OCI-LY7 (cell line): Measurements from ENCODE around the gene ID3. TPM values are rescaled to one million over a fixed set of nuclear protein-coding genes. Genes with fewer than 3 reads are reported as not detected.

Source experiments
- BruUV-seq: library from RNA; stranded (reverse); fragments of 400-500 nt; replicated peaks from 2 replicates; lab custom pipeline; 2021; lab: Mats Ljungman, UMichigan
- CTCF ChIA-PET: fragments of 300-600 bp; sonication (Branson Sonifier 250); formaldehyde crosslinking; loops from one replicate; lab custom pipeline; 2022; ENCODE audit warnings: antibody characterized with exemption; ENCODE audit not compliant: unreplicated experiment; lab: Charles Lee
- POLR2A ChIA-PET: fragments of 300-600 bp; sonication (Branson Sonifier 250); formaldehyde crosslinking; loops from one replicate; lab custom pipeline; 2022; ENCODE audit warnings: antibody characterized with exemption; lab: Charles Lee
- DNase-seq: peaks from one replicate; pipeline ENCODE4 v3.0.0-alpha.2; 2015; ENCODE audit warnings: low spot score
- H2AFZ ChIP-seq: fragments of 200-600 bp; sonication (generic), shearing (Covaris generic); 2 replicates; pipeline ENCODE4 v1.6.1; 2014; ENCODE audit warnings: mild to moderate bottlenecking, antibody characterized with exemption, low read length, moderate library complexity
- H3K27ac ChIP-seq: fragments of 200-600 bp; sonication (generic); 2 replicates; pipeline ENCODE4 v1.5.1; 2014; ENCODE audit warnings: mixed run types, low read depth, mild to moderate bottlenecking, moderate library complexity, low read length, inconsistent platforms; ENCODE audit not compliant: poor library complexity, severe bottlenecking
- H3K36me3 ChIP-seq: fragments of 200-600 bp; sonication (generic); 2 replicates; pipeline ENCODE4 v1.6.1; 2014; ENCODE audit warnings: mild to moderate bottlenecking, antibody characterized with exemption, low read length, moderate library complexity, mixed read lengths; ENCODE audit not compliant: insufficient read depth
- H3K4me1 ChIP-seq: fragments of 200-600 bp; sonication (generic); 2 replicates; pipeline ENCODE4 v1.5.1; 2014; ENCODE audit warnings: mild to moderate bottlenecking, low read length; ENCODE audit not compliant: insufficient read depth, poor library complexity, severe bottlenecking
- H3K4me2 ChIP-seq: fragments of 200-600 bp; sonication (generic); 2 replicates; pipeline ENCODE4 v1.6.1; 2014; ENCODE audit warnings: mild to moderate bottlenecking, low read length
- H3K4me3 ChIP-seq: fragments of 200-600 bp; sonication (generic); 2 replicates; pipeline ENCODE4 v1.5.1; 2014; ENCODE audit warnings: mild to moderate bottlenecking, low read depth, low read length; ENCODE audit not compliant: poor library complexity, severe bottlenecking
- H3K79me2 ChIP-seq: fragments of 200-600 bp; sonication (generic); 2 replicates; pipeline ENCODE4 v1.6.1; 2016; ENCODE audit warnings: low read depth, mild to moderate bottlenecking, low read length, moderate library complexity, mixed read lengths; ENCODE audit not compliant: insufficient read depth
- H3K9me2 ChIP-seq: fragments of 200-600 bp; sonication (generic); 2 replicates; pipeline ENCODE4 v1.6.1; 2016; ENCODE audit warnings: mild to moderate bottlenecking, low read length, mixed read lengths; ENCODE audit not compliant: insufficient read depth
- H3K9me3 ChIP-seq: fragments of 200-600 bp; sonication (generic); 2 replicates; pipeline ENCODE4 v1.6.1; 2014; ENCODE audit warnings: mild to moderate bottlenecking, mixed run types, low read length, mixed read lengths
- H4K20me1 ChIP-seq: fragments of 200-600 bp; sonication (generic); 2 replicates; pipeline ENCODE4 v1.6.1; 2014; ENCODE audit warnings: mild to moderate bottlenecking, antibody characterized with exemption, low read length, moderate library complexity, mixed read lengths; ENCODE audit not compliant: insufficient read depth
- EZH2phosphoT487 ChIP-seq: fragments of 200-600 bp; sonication (generic); IDR thresholded peaks from 2 replicates; pipeline ENCODE4 v1.6.1; 2018; ENCODE audit warnings: low read depth, borderline replicate concordance, mild to moderate bottlenecking, mixed run types, antibody characterized with exemption, low read length, moderate library complexity, mixed read lengths
- intact Hi-C: fragments of 100-400 bp; cut with micrococcal nuclease; formaldehyde crosslinking; loops from one replicate; pipeline ENCODE4 v1.10.0; 2022; ENCODE audit not compliant: unreplicated experiment
- total RNA-seq, 2 experiments: library from RNA; depleted of rRNA in 1 of 2; stranded (reverse); fragments of >200 nt in 1 of 2; shearing (Covaris generic) in 1 of 2; gene quantifications; 2 replicates each; pipeline ENCODE4 v1.2.3, GENCODE V29; 2014 to 2022
- TF ChIP-seq, protein P1 (sequence below): fragments of 200-600 bp; sonication (generic); conservative IDR thresholded peaks from 2 replicates; pipeline ENCODE4 v1.5.1; 2014; ENCODE audit warnings: mild to moderate bottlenecking, antibody characterized with exemption, low read length, moderate library complexity, mixed read lengths

ID3 gene
- total RNA-seq, 2 experiments from 2014 or later = 629 to 1,658 TPM

DNA sequence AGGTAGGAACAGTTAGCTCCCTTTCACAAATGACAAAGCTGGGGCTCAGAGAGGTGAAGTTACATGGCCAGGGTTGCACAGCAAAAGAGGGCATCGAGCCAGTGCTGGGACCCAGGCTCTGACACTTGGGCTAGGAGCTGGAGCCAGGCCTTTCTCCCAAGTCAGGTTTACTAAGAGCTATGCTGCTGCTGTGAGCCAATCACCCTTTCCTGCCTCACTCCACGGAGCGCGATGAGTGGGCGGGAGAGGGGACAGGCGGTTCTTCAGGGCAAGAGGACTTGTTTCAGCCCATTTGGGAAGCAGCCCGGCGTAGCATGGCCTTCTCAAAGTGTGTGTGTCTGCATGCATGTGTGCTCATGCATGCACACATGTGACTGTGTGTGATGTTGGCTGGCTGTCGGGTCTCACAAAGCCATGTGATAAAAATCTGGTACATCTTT is 10.6 kb downstream of the ID3 start:
- POLR2A ChIA-PET = interaction anchor here (0.6 to 1.4 kb wide), 11 partner anchors 11 to 116 kb away, joined by 3 to 7 read pairs (median 3); partner anchors contain the start of gene E2F2
- H3K4me3 ChIP-seq = no peak overlapping the region
- CTCF ChIA-PET = interaction anchor here (0.6 to 1.1 kb wide), 2 partner anchors 84 to 89 kb away, joined by 4 to 5 read pairs; no protein-coding TSS in a partner anchor
- no peaks in the 10 kb centered on the region for H3K9me3 ChIP-seq
- no TSS peak for BruUV-seq
- peaks cover 6% of the 10 kb centered on the region; the same call in 1 of the 2 replicates for H3K79me2 ChIP-seq
- H4K20me1 ChIP-seq = no peaks in the 10 kb centered on the region
- intact Hi-C loops = no loop called here
- H3K4me2 ChIP-seq = peak overlapping the region; percentile 47; the same call in 1 of the 2 replicates
- no peaks in the 10 kb centered on the region for H3K36me3 ChIP-seq
- no peak for DNase-seq
- TF ChIP-seq, protein P1, sequence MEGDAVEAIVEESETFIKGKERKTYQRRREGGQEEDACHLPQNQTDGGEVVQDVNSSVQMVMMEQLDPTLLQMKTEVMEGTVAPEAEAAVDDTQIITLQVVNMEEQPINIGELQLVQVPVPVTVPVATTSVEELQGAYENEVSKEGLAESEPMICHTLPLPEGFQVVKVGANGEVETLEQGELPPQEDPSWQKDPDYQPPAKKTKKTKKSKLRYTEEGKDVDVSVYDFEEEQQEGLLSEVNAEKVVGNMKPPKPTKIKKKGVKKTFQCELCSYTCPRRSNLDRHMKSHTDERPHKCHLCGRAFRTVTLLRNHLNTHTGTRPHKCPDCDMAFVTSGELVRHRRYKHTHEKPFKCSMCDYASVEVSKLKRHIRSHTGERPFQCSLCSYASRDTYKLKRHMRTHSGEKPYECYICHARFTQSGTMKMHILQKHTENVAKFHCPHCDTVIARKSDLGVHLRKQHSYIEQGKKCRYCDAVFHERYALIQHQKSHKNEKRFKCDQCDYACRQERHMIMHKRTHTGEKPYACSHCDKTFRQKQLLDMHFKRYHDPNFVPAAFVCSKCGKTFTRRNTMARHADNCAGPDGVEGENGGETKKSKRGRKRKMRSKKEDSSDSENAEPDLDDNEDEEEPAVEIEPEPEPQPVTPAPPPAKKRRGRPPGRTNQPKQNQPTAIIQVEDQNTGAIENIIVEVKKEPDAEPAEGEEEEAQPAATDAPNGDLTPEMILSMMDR = no peak
- TF ChIP-seq EZH2phosphoT487 = no peak
- H3K4me1 ChIP-seq = peaks cover 95% of the 10 kb centered on the region
- peak overlapping the region; percentile 20; the same call in 1 of the 2 replicates for H2AFZ ChIP-seq
- H3K9me2 ChIP-seq = no peaks in the 10 kb centered on the region
- peak overlapping the region; percentile 84 for H3K27ac ChIP-seq

DNA sequence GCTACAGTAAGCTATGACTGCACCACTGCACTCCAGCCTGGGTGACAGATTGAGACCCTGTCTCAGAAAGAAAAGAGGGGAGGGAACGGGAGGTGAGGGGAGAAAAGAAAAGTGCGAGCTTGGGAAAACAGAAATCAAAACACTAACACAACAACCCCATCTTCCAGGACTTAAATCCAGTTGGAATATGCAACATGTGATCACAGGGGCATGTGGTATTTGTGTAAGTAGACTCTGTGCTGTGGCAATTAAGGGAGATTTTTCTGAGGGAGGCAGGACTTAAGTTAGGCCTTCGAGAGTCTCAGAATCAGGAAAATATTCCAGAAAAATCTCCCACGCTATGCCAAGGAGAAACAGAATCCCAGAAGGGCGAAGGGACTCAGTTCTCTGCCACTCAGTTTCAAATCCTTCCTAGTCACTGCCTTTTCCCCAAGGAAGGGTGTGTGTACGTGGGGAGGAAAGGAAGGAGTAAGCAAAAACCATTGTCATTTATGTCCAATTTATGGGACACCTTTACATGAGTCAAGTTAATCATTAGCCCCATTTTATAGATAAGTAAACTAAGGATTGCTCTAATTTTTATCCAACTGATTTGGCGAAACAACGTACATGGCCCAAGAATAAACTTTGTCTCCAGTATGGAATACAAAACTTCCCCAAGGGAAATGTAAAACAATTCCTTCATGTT is 12.3 kb downstream of the ID3 start:
- no peaks in the 10 kb centered on the region for H3K79me2 ChIP-seq
- DNase-seq = no peak
- ChIA-PET CTCF (interaction anchor here (0.9 to 3.6 kb wide), 4 partner anchors 48 to 118 kb away, joined by 3 to 35 read pairs (median 3); no protein-coding TSS in a partner anchor), POLR2A (interaction anchor here (0.7 to 2.6 kb wide), 8 partner anchors 8 to 74 kb away, joined by 3 to 10 read pairs (median 6); no protein-coding TSS in a partner anchor)
- H3K4me3 ChIP-seq = no peak overlapping the region
- TF ChIP-seq, protein P1 = no peak
- TF ChIP-seq EZH2phosphoT487 = no peak
- H3K4me1 ChIP-seq = peaks cover 89% of the 10 kb centered on the region
- no peaks in the 10 kb centered on the region for H4K20me1 ChIP-seq
- BruUV-seq = no TSS peak
- peak overlapping the region; percentile 40 for H3K27ac ChIP-seq
- peak overlapping the region; percentile 10 for H3K4me2 ChIP-seq
- no peaks in the 10 kb centered on the region for H3K36me3 ChIP-seq
- no peaks in the 10 kb centered on the region for H3K9me3 ChIP-seq
- peak overlapping the region; percentile 33; the same call in 1 of the 2 replicates for H2AFZ ChIP-seq
- intact Hi-C loops = no loop called here
- no peaks in the 10 kb centered on the region for H3K9me2 ChIP-seq
